Measurements from ENCODE around the gene PDPK1.
"Not testable (repeated sequence)": the region's sequence is repeated elsewhere in the genome, so short reads cannot be mapped to it uniquely, and the experiment has no call there.

Gene PDPK1

DNA sequence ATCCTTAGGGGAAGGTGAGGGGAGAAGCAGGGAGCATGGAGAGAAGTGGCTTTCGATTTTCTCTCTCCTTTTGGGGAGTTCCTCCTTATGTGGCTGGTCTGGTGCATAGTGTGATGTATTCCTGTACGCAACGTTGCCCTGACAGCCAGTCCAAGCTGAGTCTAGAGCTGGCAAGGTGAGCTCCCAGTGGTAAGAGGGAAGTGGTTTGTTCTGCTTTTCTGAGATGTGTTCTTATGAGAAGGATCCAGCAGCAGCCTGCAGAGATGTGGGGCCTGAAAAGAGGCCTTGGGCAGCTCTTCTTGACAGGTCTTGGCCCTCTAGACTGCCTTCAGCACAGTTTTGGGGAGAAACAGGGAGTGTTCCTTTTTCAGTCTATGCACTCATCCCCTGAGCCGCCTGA lies 3.1 kb downstream of the PDPK1 start:
- not testable (repeated sequence) for DNase-seq (ENCODE audit: low read depth)

- not testable (repeated sequence) for DNase-seq (ENCODE audit: low read depth)
Measured at GRCh38 chr16:2541409-2541808, 3.6 kb downstream of the PDPK1 start.

DNA sequence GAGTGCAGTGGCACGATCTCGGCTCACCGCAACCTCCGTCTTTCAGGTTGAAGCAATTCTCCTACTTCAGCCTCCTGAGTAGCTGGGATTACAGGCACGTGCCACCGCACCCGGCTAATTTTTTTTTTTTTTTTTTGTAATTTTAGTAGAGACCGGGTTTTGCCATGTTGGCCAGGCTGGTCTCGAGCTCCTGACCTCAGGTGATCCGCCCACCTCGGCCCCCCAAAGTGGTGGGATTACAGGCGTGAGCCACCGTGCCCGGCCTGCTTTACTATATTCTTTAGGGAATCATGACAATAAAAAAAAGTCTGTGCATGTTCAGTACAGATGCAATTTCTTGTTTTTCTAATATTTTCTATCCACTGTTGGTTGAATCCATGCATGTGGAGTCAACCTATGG lies 6.0 kb downstream of the PDPK1 start:
- DNase-seq (ENCODE audit: low read depth), result not testable (repeated sequence)

GRCh38 chr16:2550283-2550878 lies 12.6 kb downstream of the PDPK1 start:
- not testable (repeated sequence) for DNase-seq (ENCODE audit: low read depth)

DNA sequence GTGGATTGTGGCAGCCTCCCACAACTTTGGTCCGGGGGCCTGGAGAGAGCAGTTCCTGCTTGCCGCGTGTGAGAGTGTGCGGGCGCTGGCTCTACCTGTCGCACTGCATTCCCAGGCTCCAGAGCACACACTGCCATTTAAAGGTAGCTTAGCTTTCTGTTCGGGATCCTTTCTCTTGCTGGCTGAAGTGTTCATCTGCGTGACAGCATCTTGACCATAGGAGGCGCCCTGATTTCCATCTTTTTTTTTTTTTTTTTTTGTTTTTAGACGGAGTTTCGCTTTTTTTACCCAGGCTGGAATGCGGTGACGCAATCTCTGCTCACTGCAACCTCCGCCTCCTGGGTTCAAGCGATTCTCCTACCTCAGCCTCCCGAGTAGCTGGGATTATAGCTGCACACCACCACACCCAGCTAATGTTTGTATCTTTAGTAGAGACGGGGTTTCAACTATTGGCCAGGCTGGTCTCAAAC lies 13.6 kb downstream of the PDPK1 start:
- not testable (repeated sequence) for DNase-seq (ENCODE audit: low read depth)

DNA sequence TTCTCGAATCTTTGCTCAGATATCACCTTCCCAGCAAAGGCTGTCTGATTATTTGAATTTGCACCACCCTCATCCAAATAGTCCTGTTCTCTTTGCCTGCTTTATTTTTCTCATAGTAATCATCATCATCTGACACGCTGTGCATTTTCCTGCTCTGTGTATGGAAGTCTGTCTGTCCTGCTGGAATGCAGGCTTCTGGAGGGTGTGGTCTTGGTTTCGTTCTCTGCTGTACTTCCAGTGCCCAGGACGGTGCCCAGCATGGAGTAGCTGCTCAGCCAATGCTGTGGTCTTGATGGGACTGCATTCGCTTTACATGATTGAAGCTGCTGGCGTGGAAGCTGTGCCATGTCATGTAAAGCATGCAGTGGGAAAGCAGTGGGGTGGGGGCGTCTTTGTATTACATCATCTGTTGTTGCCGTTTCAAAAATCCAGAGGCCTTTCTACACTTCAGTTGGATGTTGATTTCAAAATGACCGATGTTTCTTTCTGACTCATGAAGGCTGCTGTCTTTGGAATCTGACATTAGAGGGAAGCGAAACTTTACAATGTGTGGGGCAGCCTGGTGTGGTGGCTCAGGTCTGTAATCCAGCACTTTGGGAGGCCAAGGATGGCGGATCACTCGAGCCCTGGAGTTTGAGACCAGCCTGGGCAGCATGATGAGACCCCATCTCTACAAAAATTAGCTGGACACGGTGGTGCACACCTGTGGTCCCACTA lies 17.0 kb downstream of the PDPK1 start:
- not testable (repeated sequence) for DNase-seq (ENCODE audit: low read depth)

DNA sequence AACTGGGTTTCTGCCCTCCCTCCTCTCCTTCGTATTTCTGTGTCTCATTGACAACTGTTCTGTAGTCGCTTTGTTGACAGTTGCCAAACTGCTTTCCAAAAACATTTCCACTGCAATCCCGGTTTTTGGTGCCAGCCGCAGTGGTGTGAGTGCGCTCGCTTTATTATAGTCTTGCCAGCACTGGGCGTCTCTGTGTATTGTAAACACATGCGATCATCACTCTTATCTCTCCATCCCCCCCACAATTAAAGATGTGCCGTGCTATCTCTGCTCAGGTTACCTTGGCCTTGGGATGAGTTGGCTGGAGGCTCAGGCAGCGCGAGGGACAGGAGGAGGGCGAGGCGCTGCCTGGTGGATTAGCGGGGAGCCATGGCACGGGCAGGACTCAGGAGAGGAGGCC lies 19.3 kb downstream of the PDPK1 start:
- DNase-seq (ENCODE audit: low read depth), result not testable (repeated sequence)

DNA sequence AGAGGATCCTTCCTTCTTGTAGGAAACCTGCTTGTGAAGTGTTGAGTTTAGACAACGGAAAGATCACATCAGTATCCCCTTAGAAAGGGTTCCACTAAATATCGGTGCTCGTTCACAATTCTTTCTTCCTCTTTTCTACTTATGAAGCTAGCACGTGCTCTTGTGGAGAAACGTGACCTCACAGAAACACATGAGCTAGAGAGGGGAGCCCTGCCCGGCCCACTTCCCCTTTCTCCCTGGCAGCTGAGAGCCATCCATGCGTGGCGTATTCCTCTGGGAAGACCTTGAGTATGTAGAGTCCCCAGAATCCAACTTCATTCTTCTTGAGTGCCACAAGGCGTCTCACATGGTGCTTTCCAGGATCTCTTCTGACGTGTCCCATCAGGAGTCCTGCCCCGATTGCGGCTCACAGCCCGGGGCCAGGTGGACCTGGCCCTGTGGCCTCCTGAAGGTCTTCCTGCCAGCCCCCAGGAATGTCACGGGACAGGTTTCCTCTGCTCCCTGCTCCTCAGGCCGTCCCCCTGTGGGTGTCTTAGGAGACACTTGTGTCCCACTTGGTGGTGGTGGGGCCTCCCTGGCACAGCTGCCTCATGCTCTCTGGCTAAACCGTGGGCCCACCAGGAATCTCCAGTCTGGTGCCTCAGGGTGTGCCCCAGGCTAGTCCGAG lies 22.4 kb downstream of the PDPK1 start:
- not testable (repeated sequence) for DNase-seq (ENCODE audit: low read depth)

GRCh38 chr16:2560798-2561133 lies 22.9 kb downstream of the PDPK1 start:
- not testable (repeated sequence) for DNase-seq (ENCODE audit: low read depth)

DNA sequence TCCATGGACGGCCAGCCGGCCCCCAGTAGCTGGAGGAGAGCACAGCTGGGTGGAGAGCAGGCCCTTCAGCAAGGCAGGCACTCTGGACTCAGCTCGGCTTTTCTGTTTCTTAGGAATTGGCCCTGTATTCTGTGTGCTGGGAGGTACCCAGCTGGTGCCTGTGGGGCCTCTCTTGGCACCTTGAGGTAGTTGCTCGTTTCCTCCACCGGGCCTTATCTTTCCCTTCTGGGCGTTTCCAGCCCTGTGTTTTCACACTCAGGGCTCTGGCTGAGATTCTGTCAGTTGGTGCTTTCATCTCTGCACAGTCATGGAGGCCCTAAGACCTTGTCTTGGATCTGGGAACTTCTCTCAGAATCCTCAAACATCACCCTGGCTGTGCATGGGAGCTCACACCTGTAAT lies 29.7 kb downstream of the PDPK1 start:
- not testable (repeated sequence) for DNase-seq (ENCODE audit: low read depth)

GRCh38 chr16:2568573-2568972 lies 30.8 kb downstream of the PDPK1 start:
- not testable (repeated sequence) for DNase-seq (ENCODE audit: low read depth)

- not testable (repeated sequence) for DNase-seq (ENCODE audit: low read depth)
Measured at GRCh38 chr16:2572704-2573103, 34.9 kb downstream of the PDPK1 start.

- DNase-seq (ENCODE audit: low read depth), result not testable (repeated sequence)
Measured at GRCh38 chr16:2575839-2576238, 38.0 kb downstream of the PDPK1 start.

GRCh38 chr16:2577044-2577443 lies 39.2 kb downstream of the PDPK1 start:
- not testable (repeated sequence) for DNase-seq (ENCODE audit: low read depth)

- DNase-seq (ENCODE audit: low read depth), result not testable (repeated sequence)
Measured at GRCh38 chr16:2578905-2579304, 41.1 kb downstream of the PDPK1 start.

GRCh38 chr16:2580143-2580542 lies 42.3 kb downstream of the PDPK1 start:
- DNase-seq (ENCODE audit: low read depth), result not testable (repeated sequence)

GRCh38 chr16:2580818-2581217 lies 43.0 kb downstream of the PDPK1 start:
- DNase-seq (ENCODE audit: low read depth), result not testable (repeated sequence)

GRCh38 chr16:2584729-2585650 lies 47.2 kb downstream of the PDPK1 start:
- no peak for DNase-seq (ENCODE audit: low read depth)

GRCh38 chr16:2585651-2586081 lies 47.8 kb downstream of the PDPK1 start:
- DNase-seq (ENCODE audit: low read depth), result no peak

- DNase-seq (ENCODE audit: low read depth), result no peak
Measured at GRCh38 chr16:2586241-2586640, 48.4 kb downstream of the PDPK1 start.

DNA sequence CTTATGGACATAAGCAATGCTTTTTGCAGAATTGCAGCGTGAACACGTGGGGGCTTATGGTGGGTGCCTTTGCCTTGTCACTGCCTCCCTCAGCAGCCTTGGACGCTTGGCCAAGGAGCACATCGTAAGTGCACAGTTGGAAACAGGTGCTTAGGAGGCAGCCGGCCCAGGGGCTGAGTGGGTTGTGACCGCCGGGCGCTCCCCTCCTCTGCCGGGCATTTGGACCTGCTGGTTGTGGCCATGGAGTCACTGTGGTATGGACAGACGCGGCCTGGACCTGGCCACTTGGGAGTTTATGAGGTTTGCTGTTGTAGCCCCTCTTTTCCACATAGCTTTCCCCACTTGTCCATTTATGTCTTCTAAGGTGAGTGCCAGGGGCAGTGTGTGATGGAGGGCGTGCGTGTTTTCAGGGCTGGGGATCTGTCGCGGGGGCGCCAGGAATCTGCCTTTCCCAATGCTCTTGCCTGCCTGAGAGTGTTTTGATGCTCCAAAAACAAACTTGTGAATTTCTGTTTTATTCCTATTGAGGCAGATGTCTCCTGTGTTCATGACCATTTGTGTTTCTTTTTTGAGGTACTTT lies 49.2 kb downstream of the PDPK1 start:
- DNase-seq (ENCODE audit: low read depth), result no peak
